ENCODE results near the gene BCDIN3D. TPM values are rescaled to one million over a fixed set of nuclear protein-coding genes. Genes with fewer than 3 reads are reported as not detected.

BCDIN3D gene
- total RNA-seq, 4 donors from 2014 or later = 2.2 to 6.2 (median 5.5) TPM

DNA sequence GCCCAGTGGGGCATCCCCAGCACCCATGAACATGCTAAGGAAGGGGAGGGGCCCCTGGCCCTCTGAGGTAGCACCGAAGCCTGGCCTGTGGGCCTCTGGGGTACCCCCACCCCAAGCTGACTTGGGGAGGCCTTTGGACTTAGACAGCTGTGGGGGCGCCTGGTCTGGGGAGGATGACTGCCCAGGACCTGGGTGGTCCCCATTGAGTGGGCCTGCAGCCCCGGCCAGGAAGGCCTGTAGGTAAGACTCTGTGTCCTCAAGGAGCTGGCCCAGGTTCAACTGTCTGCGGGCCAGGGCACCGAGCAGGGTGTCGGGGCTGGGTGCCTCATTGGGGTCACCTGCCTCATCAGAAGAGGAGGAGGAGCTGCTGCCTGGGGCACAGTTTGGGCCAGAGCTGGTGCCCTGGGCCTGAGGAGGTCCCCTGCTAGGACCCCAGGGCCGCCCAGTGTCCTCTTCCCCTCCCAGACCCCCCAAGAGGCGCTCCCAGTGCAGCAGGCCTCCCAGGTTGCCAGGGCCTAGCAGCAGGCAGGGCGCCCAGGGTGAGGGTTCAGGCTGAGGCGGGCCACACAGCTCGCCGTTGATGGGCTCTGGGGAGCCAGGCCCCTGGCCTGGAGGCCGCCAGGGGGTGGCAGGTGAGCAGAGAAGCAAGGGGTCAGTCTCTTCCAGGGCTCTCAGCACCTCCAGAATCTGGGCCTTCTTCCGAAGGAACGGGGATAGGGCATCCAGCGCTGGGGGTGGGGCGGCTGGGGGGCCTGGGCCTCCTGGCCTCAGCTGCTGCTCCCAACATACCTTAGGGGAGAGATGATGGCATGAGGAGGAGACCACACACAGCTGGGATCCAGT, 46.1 kb downstream of the BCDIN3D start:
- DNase-seq (ENCODE audit: extremely low spot score) = no peak
- WGBS = 88% methylated on average over 8 of the region's 17 CpGs
- Histone ChIP-seq H3K4me3 (no peak overlapping the region), H3K27me3 (no peaks in the 10 kb centered on the region), H3K4me1 (peaks cover 0 to 6% (median 2%) of the 10 kb centered on the region in 4 donors), H3K27ac (replicated peaks in 1 of 4) (no peak overlapping the region), H3K9me3 (no peaks in the 10 kb centered on the region), H3K36me3 (peaks cover 13 to 99% (median 93%) of the 10 kb centered on the region in 4 donors)
- TF ChIP-seq POLR2AphosphoS5 (IDR thresholded peaks at IDR 0.05) (no peak), POLR2A (IDR thresholded peaks at IDR 0.05; ENCODE audit: low read depth) (no peak), EP300 (IDR thresholded peaks at IDR 0.05) (no peak)
- TF ChIP-seq, protein P1, sequence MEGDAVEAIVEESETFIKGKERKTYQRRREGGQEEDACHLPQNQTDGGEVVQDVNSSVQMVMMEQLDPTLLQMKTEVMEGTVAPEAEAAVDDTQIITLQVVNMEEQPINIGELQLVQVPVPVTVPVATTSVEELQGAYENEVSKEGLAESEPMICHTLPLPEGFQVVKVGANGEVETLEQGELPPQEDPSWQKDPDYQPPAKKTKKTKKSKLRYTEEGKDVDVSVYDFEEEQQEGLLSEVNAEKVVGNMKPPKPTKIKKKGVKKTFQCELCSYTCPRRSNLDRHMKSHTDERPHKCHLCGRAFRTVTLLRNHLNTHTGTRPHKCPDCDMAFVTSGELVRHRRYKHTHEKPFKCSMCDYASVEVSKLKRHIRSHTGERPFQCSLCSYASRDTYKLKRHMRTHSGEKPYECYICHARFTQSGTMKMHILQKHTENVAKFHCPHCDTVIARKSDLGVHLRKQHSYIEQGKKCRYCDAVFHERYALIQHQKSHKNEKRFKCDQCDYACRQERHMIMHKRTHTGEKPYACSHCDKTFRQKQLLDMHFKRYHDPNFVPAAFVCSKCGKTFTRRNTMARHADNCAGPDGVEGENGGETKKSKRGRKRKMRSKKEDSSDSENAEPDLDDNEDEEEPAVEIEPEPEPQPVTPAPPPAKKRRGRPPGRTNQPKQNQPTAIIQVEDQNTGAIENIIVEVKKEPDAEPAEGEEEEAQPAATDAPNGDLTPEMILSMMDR (IDR thresholded peaks at IDR 0.05) = no peak
- intact Hi-C loops (cut with DNase I) = no loop called here

DNA sequence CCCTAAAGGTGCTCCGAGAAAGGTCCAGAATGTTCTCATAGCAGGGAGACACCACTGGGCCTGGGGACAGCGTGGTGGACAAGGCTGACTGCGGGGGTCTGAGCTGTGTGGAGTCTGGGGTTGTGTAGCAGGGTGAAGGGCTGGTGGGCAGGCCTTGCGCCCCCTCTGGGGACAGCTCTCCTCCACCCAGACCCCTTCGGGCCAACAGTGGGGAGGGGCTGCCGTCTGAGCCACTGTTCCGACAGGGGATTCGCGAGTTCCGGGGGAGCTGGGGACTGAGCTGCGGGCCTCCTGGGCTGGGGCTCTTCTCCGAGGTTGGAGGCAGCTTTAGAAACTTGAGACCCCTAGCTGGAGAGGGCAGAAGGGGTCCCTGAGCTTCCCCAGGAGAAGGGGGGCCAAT, 46.8 kb downstream of the BCDIN3D start:
- TF ChIP-seq POLR2A (IDR thresholded peaks at IDR 0.05; ENCODE audit: low read depth) = no peak
- TF ChIP-seq EP300 (IDR thresholded peaks at IDR 0.05) = no peak
- TF ChIP-seq, protein P1 (IDR thresholded peaks at IDR 0.05) = no peak
- no peak for TF ChIP-seq POLR2AphosphoS5 (IDR thresholded peaks at IDR 0.05)
- WGBS = 96% methylated on average over 3 of the region's 12 CpGs
- no peaks in the 10 kb centered on the region for H3K27me3 ChIP-seq
- H3K4me3 ChIP-seq = no peak overlapping the region
- no peaks in the 10 kb centered on the region for H3K9me3 ChIP-seq
- H3K4me1 ChIP-seq = peaks cover 0 to under 1% (median 0%) of the 10 kb centered on the region in 4 donors
- DNase-seq (ENCODE audit: extremely low spot score) = no peak
- no peak overlapping the region for H3K27ac ChIP-seq (replicated peaks in 1 of 4)
- H3K36me3 ChIP-seq = peaks cover 14 to 100% (median 93%) of the 10 kb centered on the region in 4 donors
- intact Hi-C loops (cut with DNase I) = no loop called here

DNA sequence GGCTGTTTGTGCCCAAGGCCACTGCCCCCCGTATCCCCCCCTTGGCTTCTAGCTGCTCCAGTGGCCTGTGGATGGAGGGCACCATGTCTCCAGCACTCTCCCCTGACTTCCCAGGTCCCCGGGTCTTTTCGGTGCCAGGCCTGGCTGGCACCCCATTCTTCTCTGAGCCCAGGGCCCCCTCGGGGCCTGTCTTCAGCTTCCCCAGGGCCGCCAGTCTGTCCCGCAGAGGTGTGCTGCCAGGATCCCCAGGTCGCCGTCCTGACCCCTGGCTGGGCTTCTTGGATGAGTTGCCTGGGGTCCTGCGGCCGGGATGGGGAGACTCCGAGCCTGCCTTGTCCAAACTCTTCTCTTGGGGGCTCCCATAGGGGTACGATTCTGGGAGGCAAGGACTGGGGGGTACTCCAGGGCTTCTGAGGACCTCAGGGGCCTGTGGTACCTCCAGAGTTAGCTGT, 47.2 kb downstream of the BCDIN3D start:
- DNase-seq (ENCODE audit: extremely low spot score) = no peak
- intact Hi-C loops (cut with DNase I) = no loop called here
- no peak for TF ChIP-seq EP300 (IDR thresholded peaks at IDR 0.05)
- no peak for TF ChIP-seq POLR2A (IDR thresholded peaks at IDR 0.05; ENCODE audit: low read depth)
- TF ChIP-seq, protein P1 (IDR thresholded peaks at IDR 0.05) = no peak
- TF ChIP-seq POLR2AphosphoS5 (IDR thresholded peaks at IDR 0.05) = no peak
- H3K27ac ChIP-seq (replicated peaks in 1 of 4) = no peak overlapping the region
- H3K36me3 ChIP-seq = peaks cover 14 to 100% (median 93%) of the 10 kb centered on the region in 4 donors
- WGBS = 95% methylated on average over 9 of the region's 12 CpGs
- H3K27me3 ChIP-seq = no peaks in the 10 kb centered on the region
- no peaks in the 10 kb centered on the region for H3K9me3 ChIP-seq
- H3K4me1 ChIP-seq = no peaks in the 10 kb centered on the region
- no peak overlapping the region for H3K4me3 ChIP-seq

DNA sequence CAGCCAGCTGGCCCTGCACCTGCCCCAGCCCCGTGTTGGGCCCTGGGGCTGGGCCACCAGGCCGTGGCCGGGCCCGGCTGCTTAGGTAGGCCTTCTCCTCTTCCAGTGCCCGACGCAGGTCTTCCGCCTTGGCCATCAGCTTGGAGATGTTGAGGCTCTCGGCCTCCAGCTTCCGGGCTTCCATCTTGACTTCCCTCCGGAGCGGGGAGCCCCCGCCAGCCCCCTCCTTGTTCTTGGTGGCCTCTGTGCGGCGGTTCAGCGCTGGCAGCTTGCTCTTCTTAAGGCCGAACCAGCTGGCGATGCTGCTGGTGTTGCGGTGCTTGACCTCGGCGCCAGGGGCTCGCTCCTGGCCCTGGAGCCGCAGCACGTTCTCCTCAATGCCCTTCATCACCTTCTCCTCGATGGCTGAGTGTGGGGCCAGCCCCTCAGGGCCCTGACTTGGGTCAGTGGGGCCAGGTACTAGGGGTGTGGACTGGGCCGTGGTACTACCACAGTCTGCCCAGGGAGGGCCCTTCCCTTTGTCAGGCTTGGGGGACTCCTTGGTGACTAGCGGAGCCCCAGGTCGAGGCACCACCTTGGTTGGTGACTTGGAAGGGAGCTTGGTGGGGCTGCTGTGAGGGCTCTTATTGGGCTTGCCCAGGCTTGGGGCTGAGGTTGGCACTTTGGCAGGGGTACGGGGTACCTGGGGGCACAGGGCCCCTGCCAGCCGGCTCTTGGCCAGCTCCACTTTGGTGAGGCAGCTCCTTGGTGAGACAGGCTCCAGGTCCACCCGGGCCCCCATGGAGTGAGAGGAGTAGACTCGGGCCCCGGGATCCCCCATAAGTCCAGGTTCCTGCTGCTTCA, 47.9 kb downstream of the BCDIN3D start:
- H3K9me3 ChIP-seq = no peaks in the 10 kb centered on the region
- H3K4me3 ChIP-seq = no peak overlapping the region
- DNase-seq (ENCODE audit: extremely low spot score) = no peak
- H3K36me3 ChIP-seq = peaks cover 14 to 96% (median 90%) of the 10 kb centered on the region in 4 donors
- H3K27ac ChIP-seq (replicated peaks in 1 of 4) = no peak overlapping the region
- intact Hi-C loops (cut with DNase I) = no loop called here
- no peaks in the 10 kb centered on the region for H3K4me1 ChIP-seq
- TF ChIP-seq POLR2AphosphoS5 (IDR thresholded peaks at IDR 0.05) (no peak), EP300 (IDR thresholded peaks at IDR 0.05) (no peak), POLR2A (IDR thresholded peaks at IDR 0.05; ENCODE audit: low read depth) (no peak)
- TF ChIP-seq, protein P1 (IDR thresholded peaks at IDR 0.05) = no peak
- WGBS = 90% methylated on average over 11 of the region's 32 CpGs
- H3K27me3 ChIP-seq = no peaks in the 10 kb centered on the region

All from esophagus muscularis mucosa (tissue), 4 donors.